HG02798 (cell line): ENCODE results near the gene CHST10.

Experiments
- ATAC-seq: cut with Tn5 transposase; IDR thresholded peaks from one replicate; pipeline ENCODE4 v1.9.1; 2021; ENCODE audit warnings: mild to moderate bottlenecking; ENCODE audit not compliant: unreplicated experiment, poor library complexity

Gene CHST10

GRCh38 chr2:100417711-100418124 lies 250 bp upstream of the CHST10 start:
- ATAC-seq, result no peak

- no peak for ATAC-seq
These were observed 1.0 kb downstream of the CHST10 start for GRCh38 chr2:100416397-100416934.

- ATAC-seq, result no peak
These were observed 3.9 kb downstream of the CHST10 start for GRCh38 chr2:100413571-100413970.

- no peak for ATAC-seq
These were observed 4.6 kb downstream of the CHST10 start for GRCh38 chr2:100412881-100413321.

- no peak for ATAC-seq
These were observed 5.0 kb downstream of the CHST10 start for GRCh38 chr2:100412466-100412865.

GRCh38 chr2:100411841-100412292 lies 5.6 kb downstream of the CHST10 start:
- no peak for ATAC-seq

GRCh38 chr2:100409975-100410647 lies 7.4 kb downstream of the CHST10 start:
- no peak for ATAC-seq

GRCh38 chr2:100409461-100409860 lies 8.0 kb downstream of the CHST10 start:
- no peak for ATAC-seq

GRCh38 chr2:100408941-100409340 lies 8.5 kb downstream of the CHST10 start:
- ATAC-seq, result no peak

- no peak for ATAC-seq
These were observed 9.4 kb downstream of the CHST10 start for GRCh38 chr2:100408104-100408503.

GRCh38 chr2:100407563-100407962 lies 9.9 kb downstream of the CHST10 start:
- no peak for ATAC-seq

GRCh38 chr2:100407073-100407472 lies 10.4 kb downstream of the CHST10 start:
- ATAC-seq, result no peak

- ATAC-seq, result no peak
These were observed 11.4 kb downstream of the CHST10 start for GRCh38 chr2:100406120-100406508.

GRCh38 chr2:100405403-100406119 lies 11.9 kb downstream of the CHST10 start:
- ATAC-seq, result no peak

GRCh38 chr2:100404411-100404810 lies 13.1 kb downstream of the CHST10 start:
- ATAC-seq, result no peak

GRCh38 chr2:100403722-100404121 lies 13.7 kb downstream of the CHST10 start:
- no peak for ATAC-seq

- ATAC-seq, result no peak
These were observed 16.2 kb downstream of the CHST10 start for GRCh38 chr2:100401268-100401667.

GRCh38 chr2:100399714-100400113 lies 17.8 kb downstream of the CHST10 start:
- ATAC-seq, result no peak

GRCh38 chr2:100397976-100398375 lies 19.5 kb downstream of the CHST10 start:
- no peak for ATAC-seq

GRCh38 chr2:100397118-100397860 lies 20.2 kb downstream of the CHST10 start:
- no peak for ATAC-seq

GRCh38 chr2:100396483-100396882 lies 21.0 kb downstream of the CHST10 start:
- no peak for ATAC-seq
